WERI-Rb-1 (cell line): ENCODE results near the gene CPSF3.
A peak's percentile ranks its signal among the peaks of the same experiment; 100 is the strongest.

Source experiments
- DNase-seq: peaks from one replicate; pipeline ENCODE4 v3.0.0-alpha.2; 2020
- H3K27ac ChIP-seq: fragments of 250-450 bp; sonication (Bioruptor Pico); 2 replicates; pipeline ENCODE4 v1.5.1; 2020; ENCODE audit warnings: mild to moderate bottlenecking, moderate library complexity
- H3K27me3 ChIP-seq: fragments of 250-450 bp; sonication (Bioruptor Pico); 2 replicates; pipeline ENCODE4 v1.5.1; 2021; ENCODE audit warnings: mild to moderate bottlenecking, low read depth, moderate library complexity; ENCODE audit not compliant: insufficient read depth, severe bottlenecking
- H3K36me3 ChIP-seq: fragments of 250-450 bp; sonication (Bioruptor Pico); 2 replicates; pipeline ENCODE4 v1.5.1; 2020; ENCODE audit warnings: mild to moderate bottlenecking, moderate library complexity
- H3K4me3 ChIP-seq: 2 replicates; pipeline ENCODE4 v1.5.1; 2011; ENCODE audit warnings: low read depth, mild to moderate bottlenecking, control low read depth, low read length
- H3K9me3 ChIP-seq: fragments of 250-450 bp; sonication (Bioruptor Pico); 2 replicates; pipeline ENCODE4 v1.5.1; 2021; ENCODE audit warnings: mild to moderate bottlenecking, moderate library complexity; ENCODE audit not compliant: severe bottlenecking
- TF ChIP-seq, protein P1 (sequence below): IDR thresholded peaks from 2 replicates; pipeline ENCODE4 v1.5.1; 2011; ENCODE audit warnings: low read depth, mild to moderate bottlenecking, control low read depth, inconsistent platforms, low read length

The CPSF3 gene

DNA sequence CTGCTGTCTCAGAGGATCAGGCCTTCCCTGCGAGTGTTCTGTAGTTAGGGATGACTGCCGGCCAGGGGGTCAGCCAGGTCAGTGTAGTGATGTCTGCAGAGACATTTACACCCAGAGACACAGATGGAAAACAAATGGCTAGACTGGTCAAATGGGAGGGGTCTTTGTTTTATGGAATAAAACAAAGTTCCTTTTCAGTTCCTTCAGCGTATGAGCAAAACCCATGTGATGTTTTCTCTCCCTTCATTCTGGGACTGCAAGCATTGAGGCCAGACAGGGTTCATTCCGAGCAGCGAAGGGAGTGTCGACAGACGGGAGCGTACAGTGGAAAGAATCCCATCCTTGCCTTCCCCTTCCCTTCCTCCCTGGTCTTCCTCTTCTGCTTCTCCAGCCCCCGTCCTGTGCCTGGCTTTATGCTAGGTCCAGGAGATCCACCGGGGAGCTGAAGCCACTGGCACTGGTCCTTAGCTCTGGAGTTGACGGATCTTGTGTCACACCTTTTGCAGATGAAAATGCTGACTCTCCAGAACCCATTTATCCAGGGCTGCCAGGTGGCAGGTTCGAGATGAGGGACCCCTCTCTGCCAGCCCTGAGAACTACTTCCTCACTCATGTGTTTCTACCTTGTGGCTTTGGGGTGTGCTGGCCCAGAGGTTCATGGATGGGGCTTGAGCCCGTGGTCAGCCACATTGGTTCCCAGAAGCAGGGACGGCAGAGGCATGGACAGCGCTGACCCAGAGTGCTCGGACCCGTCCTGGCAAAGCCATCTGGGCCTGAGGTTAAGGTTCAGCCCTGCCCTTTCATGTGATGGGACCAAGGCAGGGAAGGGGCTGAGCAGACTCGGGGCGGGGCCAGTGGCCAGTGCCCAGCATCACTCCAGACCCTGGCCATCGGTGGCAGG lies 24.3 kb upstream of the CPSF3 start:
- peaks cover 35% of the 10 kb centered on the region for H3K36me3 ChIP-seq
- no peaks in the 10 kb centered on the region for H3K9me3 ChIP-seq
- H3K27ac ChIP-seq, result no peak overlapping the region
- DNase-seq, result no peak
- H3K27me3 ChIP-seq, result no peaks in the 10 kb centered on the region
- H3K4me3 ChIP-seq, result no peak overlapping the region
- TF ChIP-seq, protein P1, sequence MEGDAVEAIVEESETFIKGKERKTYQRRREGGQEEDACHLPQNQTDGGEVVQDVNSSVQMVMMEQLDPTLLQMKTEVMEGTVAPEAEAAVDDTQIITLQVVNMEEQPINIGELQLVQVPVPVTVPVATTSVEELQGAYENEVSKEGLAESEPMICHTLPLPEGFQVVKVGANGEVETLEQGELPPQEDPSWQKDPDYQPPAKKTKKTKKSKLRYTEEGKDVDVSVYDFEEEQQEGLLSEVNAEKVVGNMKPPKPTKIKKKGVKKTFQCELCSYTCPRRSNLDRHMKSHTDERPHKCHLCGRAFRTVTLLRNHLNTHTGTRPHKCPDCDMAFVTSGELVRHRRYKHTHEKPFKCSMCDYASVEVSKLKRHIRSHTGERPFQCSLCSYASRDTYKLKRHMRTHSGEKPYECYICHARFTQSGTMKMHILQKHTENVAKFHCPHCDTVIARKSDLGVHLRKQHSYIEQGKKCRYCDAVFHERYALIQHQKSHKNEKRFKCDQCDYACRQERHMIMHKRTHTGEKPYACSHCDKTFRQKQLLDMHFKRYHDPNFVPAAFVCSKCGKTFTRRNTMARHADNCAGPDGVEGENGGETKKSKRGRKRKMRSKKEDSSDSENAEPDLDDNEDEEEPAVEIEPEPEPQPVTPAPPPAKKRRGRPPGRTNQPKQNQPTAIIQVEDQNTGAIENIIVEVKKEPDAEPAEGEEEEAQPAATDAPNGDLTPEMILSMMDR, result no peak

DNA sequence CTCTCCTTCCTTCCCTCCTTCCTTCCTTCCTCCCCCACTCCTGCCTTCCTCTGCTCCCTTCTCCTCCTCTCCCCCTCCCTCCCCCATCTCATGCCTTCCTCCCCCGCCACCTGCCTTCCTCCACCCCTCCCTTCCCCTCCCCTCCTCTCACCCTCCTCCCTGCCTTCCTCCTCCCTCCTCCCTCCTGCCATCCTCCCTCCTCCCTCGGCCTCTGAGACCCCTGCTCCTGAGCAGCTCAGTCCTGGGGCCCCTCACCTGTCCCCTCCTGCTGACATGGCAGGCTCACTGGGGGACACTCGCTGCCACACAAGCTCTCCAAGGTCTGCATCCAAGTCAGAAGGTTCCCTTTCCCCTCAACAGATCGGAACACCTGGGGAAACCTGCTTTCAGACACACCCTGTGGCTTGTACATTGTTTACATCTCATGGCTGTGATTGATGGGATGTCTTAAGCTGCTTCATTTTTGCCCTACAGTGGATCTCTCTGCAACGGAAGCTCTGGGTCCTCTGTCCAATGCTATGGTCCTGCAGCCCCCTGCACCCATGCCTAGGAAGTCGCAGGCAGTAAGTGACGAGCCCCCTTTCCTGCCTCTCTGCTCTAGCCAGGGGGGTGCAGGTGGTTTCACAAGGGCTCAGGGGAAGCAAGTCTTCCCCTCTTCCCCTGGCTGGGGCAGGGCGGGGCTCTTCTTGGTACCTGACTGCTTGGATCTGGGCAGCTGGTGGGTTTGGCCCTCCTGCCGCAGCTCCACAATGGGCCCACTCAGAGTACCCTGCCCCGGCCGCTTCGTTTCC lies 23.0 kb upstream of the CPSF3 start:
- Histone ChIP-seq H3K27me3 (no peaks in the 10 kb centered on the region), H3K9me3 (no peaks in the 10 kb centered on the region), H3K4me3 (no peak overlapping the region), H3K36me3 (peaks cover 26% of the 10 kb centered on the region), H3K27ac (no peak overlapping the region)
- DNase-seq, result no peak
- TF ChIP-seq, protein P1, result no peak

DNA sequence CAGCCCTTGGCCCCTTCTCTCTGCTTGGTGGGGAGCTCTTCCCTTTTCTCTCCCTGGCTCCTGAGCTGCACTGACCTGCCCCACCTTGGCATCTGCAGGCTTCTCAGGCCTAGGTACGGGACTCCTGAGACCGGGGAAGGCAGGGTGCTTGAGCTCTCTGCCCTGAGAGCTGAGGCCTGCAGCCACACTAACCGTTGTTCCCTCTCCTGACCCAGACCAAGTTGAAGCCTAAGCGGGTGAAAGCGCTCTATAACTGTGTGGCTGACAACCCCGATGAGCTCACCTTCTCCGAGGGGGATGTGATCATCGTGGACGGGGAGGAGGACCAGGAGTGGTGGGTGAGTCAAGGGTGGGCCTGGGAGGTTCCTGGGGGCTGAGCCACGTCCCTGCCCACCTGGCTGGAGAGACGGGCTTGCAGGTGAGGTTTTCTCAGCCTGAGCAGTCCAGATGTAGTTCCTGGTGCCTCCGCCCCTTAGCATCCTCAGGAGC lies 22.4 kb upstream of the CPSF3 start:
- TF ChIP-seq, protein P1, result no peak
- no peak for DNase-seq
- Histone ChIP-seq H3K36me3 (peaks cover 26% of the 10 kb centered on the region), H3K4me3 (no peak overlapping the region), H3K27ac (no peak overlapping the region), H3K9me3 (no peaks in the 10 kb centered on the region), H3K27me3 (no peaks in the 10 kb centered on the region)

DNA sequence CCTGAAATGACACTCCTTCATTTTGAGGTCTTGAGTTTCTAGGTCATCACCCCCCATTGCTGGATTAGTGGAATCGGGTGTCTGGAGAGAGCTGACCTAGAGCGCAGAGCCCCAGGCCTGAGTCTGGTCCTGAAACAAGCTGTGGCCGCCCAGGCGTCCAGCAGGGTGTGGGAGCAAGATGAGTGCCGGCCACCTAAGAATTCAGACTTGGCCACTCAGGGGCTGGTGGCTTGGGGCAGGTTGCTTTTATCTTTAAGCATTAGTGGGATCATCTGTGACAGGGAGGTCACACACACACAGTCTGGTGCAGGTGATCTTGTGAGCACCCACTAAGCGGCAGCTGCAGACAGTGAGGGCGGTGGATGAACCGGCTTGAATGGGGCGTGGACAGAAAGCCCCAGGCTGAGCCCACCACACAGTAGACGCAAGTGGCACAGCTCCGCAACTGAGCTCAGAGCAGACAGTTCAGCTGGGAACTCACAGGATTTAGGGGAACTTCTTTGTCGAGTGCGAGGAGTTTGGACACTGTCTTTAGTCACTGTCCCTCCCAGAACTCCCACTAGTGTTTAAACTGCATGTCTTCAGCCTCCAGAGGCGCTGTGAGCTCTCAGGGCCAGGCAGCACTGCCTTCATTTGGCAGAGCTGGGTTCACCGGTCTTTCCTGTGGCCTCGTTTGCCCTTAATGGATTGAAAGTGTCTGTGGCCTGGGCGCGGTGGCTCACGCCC lies 21.6 kb upstream of the CPSF3 start:
- DNase-seq, result peak; percentile 84
- TF ChIP-seq, protein P1, result peak; percentile 89
- Histone ChIP-seq H3K9me3 (no peaks in the 10 kb centered on the region), H3K36me3 (peaks cover 26% of the 10 kb centered on the region), H3K27me3 (no peaks in the 10 kb centered on the region), H3K27ac (no peak overlapping the region), H3K4me3 (no peak overlapping the region)

DNA sequence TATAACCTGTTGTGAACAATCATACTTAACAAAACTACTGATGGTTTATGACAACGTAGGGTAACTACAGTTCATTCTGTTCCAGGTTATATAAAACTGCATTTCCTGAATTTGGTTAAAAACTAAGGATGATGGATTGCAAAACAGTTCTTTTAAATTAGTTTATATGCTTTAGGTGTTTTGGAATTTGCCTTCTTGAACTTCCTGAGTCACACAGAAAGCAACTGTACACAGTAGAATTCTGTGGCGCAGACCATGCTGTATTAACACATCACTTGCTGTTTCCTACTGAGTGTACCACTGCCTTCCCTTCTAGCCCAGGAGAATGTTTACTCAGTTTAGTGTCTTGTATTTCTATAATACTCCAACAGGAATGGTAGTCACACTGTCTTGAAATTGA lies 19.5 kb upstream of the CPSF3 start:
- Histone ChIP-seq H3K36me3 (peaks cover 25% of the 10 kb centered on the region), H3K27ac (no peak overlapping the region), H3K9me3 (no peaks in the 10 kb centered on the region), H3K27me3 (no peaks in the 10 kb centered on the region), H3K4me3 (no peak overlapping the region)
- DNase-seq, result no peak
- TF ChIP-seq, protein P1, result no peak
